HEK293 (cell line): ENCODE data around the gene SLC39A11.

ENCODE experiments used
- CTCF ChIA-PET: fragments of 350-600 bp; formaldehyde crosslinking; extraction: SDS; loops from one replicate; lab custom pipeline; 2021; ENCODE audit warnings: antibody characterized with exemption; lab: Yijun Ruan, JAX
- POLR2A ChIA-PET: fragments of 300-600 bp; formaldehyde crosslinking; extraction: SDS; loops from one replicate; lab custom pipeline; 2020; ENCODE audit warnings: antibody characterized with exemption, inconsistent platforms; lab: Yijun Ruan, JAX
- H3K27ac ChIP-seq: fragments of 200-500 bp; sonication (Bioruptor generic); 2 replicates; pipeline ENCODE4 v1.5.1; 2014; ENCODE audit warnings: low read depth, low read length, control low read depth, inconsistent platforms; ENCODE audit errors: extremely low read depth
- H3K36me3 ChIP-seq, 2 experiments: fragments of 200-500 bp in 1 of 2; sonication (Bioruptor generic) in 1 of 2; 1 replicate in 1 of 2; 2 replicates in 1 of 2; pipeline ENCODE4 v1.5.1; 2014 to 2017; ENCODE audit warnings: inconsistent platforms in 2 of 2, low read length in 2 of 2; ENCODE audit not compliant: control insufficient read depth in 2 of 2, insufficient read depth in 1 of 2
- H3K4me1 ChIP-seq: fragments of 200-500 bp; sonication (Bioruptor generic); 2 replicates; pipeline ENCODE4 v1.5.1; 2014; ENCODE audit warnings: mild to moderate bottlenecking, low read length, inconsistent platforms; ENCODE audit not compliant: control insufficient read depth, insufficient read depth
- H3K4me3 ChIP-seq: 2 replicates; pipeline ENCODE4 v1.5.1; 2011; ENCODE audit warnings: low read depth, mild to moderate bottlenecking, control low read depth, low read length, moderate library complexity
- H3K9me3 ChIP-seq: fragments of 200-500 bp; sonication (Bioruptor generic); 2 replicates; pipeline ENCODE4 v1.5.1; 2014; ENCODE audit warnings: low read depth, low read length, inconsistent platforms; ENCODE audit not compliant: control insufficient read depth, insufficient read depth
- CTCF ChIP-seq: fragments of 450-650 bp; formaldehyde crosslinking; IDR thresholded peaks from 2 replicates; pipeline ENCODE4 v1.5.1; 2016; ENCODE audit warnings: missing biosample characterization, missing genetic modification characterization
- GFI1B ChIP-seq: fragments of 450-650 bp; formaldehyde crosslinking; IDR thresholded peaks from 2 replicates; pipeline ENCODE4 v1.5.1; 2016; ENCODE audit warnings: missing biosample characterization, missing genetic modification characterization
- GLI4 ChIP-seq: fragments of 450-650 bp; formaldehyde crosslinking; IDR thresholded peaks from 2 replicates; pipeline ENCODE4 v1.5.1; 2016; ENCODE audit warnings: missing biosample characterization, missing genetic modification characterization
- KLF9 ChIP-seq: fragments of 450-650 bp; formaldehyde crosslinking; IDR thresholded peaks from 2 replicates; pipeline ENCODE4 v1.5.1; 2016; ENCODE audit warnings: missing biosample characterization, missing genetic modification characterization, low read depth
- SETDB1 ChIP-seq: IDR thresholded peaks from one replicate; pipeline ENCODE4 v1.6.1; 2017; ENCODE audit warnings: mild to moderate bottlenecking, low read length, moderate library complexity, mixed read lengths; ENCODE audit not compliant: insufficient read length
- SP3 ChIP-seq: fragments of 450-650 bp; formaldehyde crosslinking; IDR thresholded peaks from 2 replicates; pipeline ENCODE4 v1.5.1; 2016; ENCODE audit warnings: missing biosample characterization, missing genetic modification characterization
- SP7 ChIP-seq: fragments of 450-650 bp; formaldehyde crosslinking; IDR thresholded peaks from 2 replicates; pipeline ENCODE4 v1.5.1; 2016; ENCODE audit warnings: missing biosample characterization, missing genetic modification characterization
- ZBTB20 ChIP-seq: fragments of 450-650 bp; formaldehyde crosslinking; IDR thresholded peaks from 2 replicates; pipeline ENCODE4 v1.5.1; 2016; ENCODE audit warnings: missing biosample characterization, missing genetic modification characterization
- ZBTB26 ChIP-seq: fragments of 450-650 bp; formaldehyde crosslinking; optimal IDR thresholded peaks from 2 replicates; pipeline ENCODE3; 2016; ENCODE audit warnings: missing biosample characterization, mild to moderate bottlenecking, missing genetic modification characterization
- ZBTB7A ChIP-seq: fragments of 450-650 bp; formaldehyde crosslinking; IDR thresholded peaks from 2 replicates; pipeline ENCODE4 v1.5.1; 2016; ENCODE audit warnings: low read depth, missing biosample characterization, missing genetic modification characterization
- ZBTB8A ChIP-seq: fragments of 450-650 bp; formaldehyde crosslinking; IDR thresholded peaks from 2 replicates; pipeline ENCODE4 v1.5.1; 2016; ENCODE audit warnings: missing biosample characterization, missing genetic modification characterization
- ZFHX2 ChIP-seq: fragments of 450-650 bp; formaldehyde crosslinking; conservative IDR thresholded peaks from 2 replicates; pipeline ENCODE4 v1.5.1; 2016; ENCODE audit warnings: missing biosample characterization, missing genetic modification characterization
- ZFP69B ChIP-seq: fragments of 450-650 bp; formaldehyde crosslinking; IDR thresholded peaks from 2 replicates; pipeline ENCODE4 v1.5.1; 2016; ENCODE audit warnings: missing biosample characterization, missing genetic modification characterization
- ZIC2 ChIP-seq: fragments of 450-650 bp; formaldehyde crosslinking; IDR thresholded peaks from 2 replicates; pipeline ENCODE4 v1.5.1; 2016; ENCODE audit warnings: missing biosample characterization, missing genetic modification characterization
- ZNF112 ChIP-seq: fragments of 450-650 bp; formaldehyde crosslinking; IDR thresholded peaks from 2 replicates; pipeline ENCODE4 v1.5.0; 2017; ENCODE audit warnings: missing biosample characterization, missing genetic modification characterization
- ZNF311 ChIP-seq: fragments of 450-650 bp; formaldehyde crosslinking; IDR thresholded peaks from 2 replicates; pipeline ENCODE4 v1.5.1; 2017; ENCODE audit warnings: missing biosample characterization, missing genetic modification characterization, borderline replicate concordance
- ZNF394 ChIP-seq: fragments of 450-650 bp; formaldehyde crosslinking; IDR thresholded peaks from 2 replicates; pipeline ENCODE4 v1.5.1; 2016; ENCODE audit warnings: missing biosample characterization, missing genetic modification characterization, mild to moderate bottlenecking, moderate library complexity, borderline replicate concordance
- ZNF398 ChIP-seq: fragments of 450-650 bp; formaldehyde crosslinking; IDR thresholded peaks from 2 replicates; pipeline ENCODE4 v1.5.1; 2017; ENCODE audit warnings: missing biosample characterization, missing genetic modification characterization
- ZNF645 ChIP-seq: fragments of 450-650 bp; formaldehyde crosslinking; IDR thresholded peaks from 2 replicates; pipeline ENCODE4; 2016; ENCODE audit warnings: missing biosample characterization, missing genetic modification characterization
- ZNF785 ChIP-seq: fragments of 450-650 bp; formaldehyde crosslinking; IDR thresholded peaks from 2 replicates; pipeline ENCODE4 v1.5.1; 2016; ENCODE audit warnings: missing biosample characterization, missing genetic modification characterization
- ZNF791 ChIP-seq: fragments of 450-650 bp; formaldehyde crosslinking; IDR thresholded peaks from 2 replicates; pipeline ENCODE4 v1.5.1; 2016; ENCODE audit warnings: missing biosample characterization, missing genetic modification characterization

Gene SLC39A11

GRCh38 chr17:72745241-72745640, 347.2 kb downstream of the SLC39A11 start:
- H3K36me3 ChIP-seq = no peaks in the 10 kb centered on the region
- no peaks in the 10 kb centered on the region for H3K4me1 ChIP-seq
- ChIA-PET POLR2A (no interaction called here), CTCF (no interaction called here)
- TF ChIP-seq ZBTB20 (tag by site-specific recombination) (no peak), KLF9 (tag by site-specific recombination) (no peak), SETDB1 (no peak), ZBTB7A (tag by site-specific recombination) (no peak)
- H3K9me3 ChIP-seq = no peaks in the 10 kb centered on the region
- H3K4me3 ChIP-seq = no peak overlapping the region
- H3K27ac ChIP-seq = no peak overlapping the region

- TF ChIP-seq ZNF785 (no peak), ZIC2 (tag by site-specific recombination) (0 out of 2 replicates have a peak, but pooled peaks have one; percentile 13), SP3 (tag by site-specific recombination) (no peak)
- ChIA-PET CTCF (no interaction called here), POLR2A (no interaction called here)
- H3K9me3 ChIP-seq = no peaks in the 10 kb centered on the region
- no peaks in the 10 kb centered on the region for H3K36me3 ChIP-seq
- H3K4me1 ChIP-seq = no peaks in the 10 kb centered on the region
- H3K4me3 ChIP-seq = no peak overlapping the region
- H3K27ac ChIP-seq = no peak overlapping the region
Observed at GRCh38 chr17:72743037-72743467, 349.4 kb downstream of the SLC39A11 start.

- Histone ChIP-seq H3K4me1 (no peaks in the 10 kb centered on the region), H3K9me3 (no peaks in the 10 kb centered on the region), H3K4me3 (no peak overlapping the region), H3K36me3 (no peaks in the 10 kb centered on the region), H3K27ac (no peak overlapping the region)
- ChIA-PET CTCF (interaction anchor here (0.7 to 0.9 kb wide), 3 partner anchors 12 to 519 kb away, joined by 3 read pairs; no protein-coding TSS in a partner anchor), POLR2A (no interaction called here)
- no peak for TF ChIP-seq CTCF (tag by site-specific recombination)
- no peak for TF ChIP-seq ZBTB8A
- no peak for TF ChIP-seq ZNF398 (tag by site-specific recombination)
- no peak for TF ChIP-seq ZFP69B (tag by site-specific recombination)
- no peak for TF ChIP-seq ZNF645 (tag by site-specific recombination)
- TF ChIP-seq ZNF311 (tag by site-specific recombination) = no peak
- TF ChIP-seq ZNF112 = no peak
Observed at GRCh38 chr17:72737151-72737690, 355.3 kb downstream of the SLC39A11 start.

GRCh38 chr17:72735592-72735991, 356.9 kb downstream of the SLC39A11 start:
- H3K36me3 ChIP-seq = no peaks in the 10 kb centered on the region
- no peak overlapping the region for H3K4me3 ChIP-seq
- ChIA-PET CTCF (interaction anchor here (1.0 to 3.4 kb wide), 2 partner anchors 8 to 10 kb away, joined by 4 to 20 read pairs; no protein-coding TSS in a partner anchor), POLR2A (no interaction called here)
- H3K4me1 ChIP-seq = no peaks in the 10 kb centered on the region
- no peaks in the 10 kb centered on the region for H3K9me3 ChIP-seq
- H3K27ac ChIP-seq = no peak overlapping the region
- TF ChIP-seq ZBTB26 (no peak), ZNF645 (tag by site-specific recombination) (no peak), GFI1B (no peak), ZFHX2 (tag by site-specific recombination) (no peak), SP7 (tag by site-specific recombination) (no peak), ZNF791 (no peak), ZNF311 (tag by site-specific recombination) (no peak), ZNF394 (tag by site-specific recombination) (no peak), GLI4 (tag by site-specific recombination) (no peak)
